ENCODE data around the gene IDH3B. TPM values are rescaled to one million over a fixed set of nuclear protein-coding genes. Genes with fewer than 3 reads are reported as not detected.

The IDH3B gene
- total and polyA plus RNA-seq, 2 of the 13 experiments (the other 11 are each of a cell fraction or from before 2014, with no cell fraction given), result 215 to 254 TPM

- TF ChIP-seq ZNF800 (CRISPR knock-in tag; IDR thresholded peaks at IDR 0.05) (peak; percentile 95), EEA1 (CRISPR knock-in tag; IDR thresholded peaks at IDR 0.05; ENCODE audit: borderline replicate concordance) (no peak), ZBTB7A (CRISPR knock-in tag; IDR thresholded peaks at IDR 0.05) (no peak), ZNF441 (CRISPR knock-in tag; IDR thresholded peaks at IDR 0.05; ENCODE audit: borderline replicate concordance) (no peak), FOXP1 (IDR thresholded peaks at IDR 0.05) (no peak), FOXP1 (CRISPR knock-in tag; IDR thresholded peaks at IDR 0.05) (no peak), ATF7 (IDR thresholded peaks at IDR 0.05) (no peak), ATF7 (CRISPR knock-in tag; IDR thresholded peaks at IDR 0.05) (no peak), PHF20 (CRISPR knock-in tag; IDR thresholded peaks at IDR 0.05) (no peak), DNMT1 (CRISPR knock-in tag; IDR thresholded peaks at IDR 0.05) (peak; percentile 65; the same call in 1 of the 2 replicates), RAD21 (CRISPR knock-in tag; IDR thresholded peaks at IDR 0.05) (no peak), ZFP1 (CRISPR knock-in tag; IDR thresholded peaks at IDR 0.05) (no peak), SAP130 (CRISPR knock-in tag; IDR thresholded peaks at IDR 0.05; ENCODE audit: low read depth) (peak; percentile 17; the same call in 1 of the 2 replicates), CEBPG (CRISPR knock-in tag; IDR thresholded peaks at IDR 0.05) (no peak), ZNF879 (CRISPR knock-in tag; IDR thresholded peaks at IDR 0.05) (no peak), HNRNPLL (IDR thresholded peaks at IDR 0.05; ENCODE audit: low read depth, low read length, poor library complexity, severe bottlenecking) (peak; percentile 56), ZNF746 (CRISPR knock-in tag; IDR thresholded peaks at IDR 0.05) (no peak)
- TF ChIP-seq, protein P1, sequence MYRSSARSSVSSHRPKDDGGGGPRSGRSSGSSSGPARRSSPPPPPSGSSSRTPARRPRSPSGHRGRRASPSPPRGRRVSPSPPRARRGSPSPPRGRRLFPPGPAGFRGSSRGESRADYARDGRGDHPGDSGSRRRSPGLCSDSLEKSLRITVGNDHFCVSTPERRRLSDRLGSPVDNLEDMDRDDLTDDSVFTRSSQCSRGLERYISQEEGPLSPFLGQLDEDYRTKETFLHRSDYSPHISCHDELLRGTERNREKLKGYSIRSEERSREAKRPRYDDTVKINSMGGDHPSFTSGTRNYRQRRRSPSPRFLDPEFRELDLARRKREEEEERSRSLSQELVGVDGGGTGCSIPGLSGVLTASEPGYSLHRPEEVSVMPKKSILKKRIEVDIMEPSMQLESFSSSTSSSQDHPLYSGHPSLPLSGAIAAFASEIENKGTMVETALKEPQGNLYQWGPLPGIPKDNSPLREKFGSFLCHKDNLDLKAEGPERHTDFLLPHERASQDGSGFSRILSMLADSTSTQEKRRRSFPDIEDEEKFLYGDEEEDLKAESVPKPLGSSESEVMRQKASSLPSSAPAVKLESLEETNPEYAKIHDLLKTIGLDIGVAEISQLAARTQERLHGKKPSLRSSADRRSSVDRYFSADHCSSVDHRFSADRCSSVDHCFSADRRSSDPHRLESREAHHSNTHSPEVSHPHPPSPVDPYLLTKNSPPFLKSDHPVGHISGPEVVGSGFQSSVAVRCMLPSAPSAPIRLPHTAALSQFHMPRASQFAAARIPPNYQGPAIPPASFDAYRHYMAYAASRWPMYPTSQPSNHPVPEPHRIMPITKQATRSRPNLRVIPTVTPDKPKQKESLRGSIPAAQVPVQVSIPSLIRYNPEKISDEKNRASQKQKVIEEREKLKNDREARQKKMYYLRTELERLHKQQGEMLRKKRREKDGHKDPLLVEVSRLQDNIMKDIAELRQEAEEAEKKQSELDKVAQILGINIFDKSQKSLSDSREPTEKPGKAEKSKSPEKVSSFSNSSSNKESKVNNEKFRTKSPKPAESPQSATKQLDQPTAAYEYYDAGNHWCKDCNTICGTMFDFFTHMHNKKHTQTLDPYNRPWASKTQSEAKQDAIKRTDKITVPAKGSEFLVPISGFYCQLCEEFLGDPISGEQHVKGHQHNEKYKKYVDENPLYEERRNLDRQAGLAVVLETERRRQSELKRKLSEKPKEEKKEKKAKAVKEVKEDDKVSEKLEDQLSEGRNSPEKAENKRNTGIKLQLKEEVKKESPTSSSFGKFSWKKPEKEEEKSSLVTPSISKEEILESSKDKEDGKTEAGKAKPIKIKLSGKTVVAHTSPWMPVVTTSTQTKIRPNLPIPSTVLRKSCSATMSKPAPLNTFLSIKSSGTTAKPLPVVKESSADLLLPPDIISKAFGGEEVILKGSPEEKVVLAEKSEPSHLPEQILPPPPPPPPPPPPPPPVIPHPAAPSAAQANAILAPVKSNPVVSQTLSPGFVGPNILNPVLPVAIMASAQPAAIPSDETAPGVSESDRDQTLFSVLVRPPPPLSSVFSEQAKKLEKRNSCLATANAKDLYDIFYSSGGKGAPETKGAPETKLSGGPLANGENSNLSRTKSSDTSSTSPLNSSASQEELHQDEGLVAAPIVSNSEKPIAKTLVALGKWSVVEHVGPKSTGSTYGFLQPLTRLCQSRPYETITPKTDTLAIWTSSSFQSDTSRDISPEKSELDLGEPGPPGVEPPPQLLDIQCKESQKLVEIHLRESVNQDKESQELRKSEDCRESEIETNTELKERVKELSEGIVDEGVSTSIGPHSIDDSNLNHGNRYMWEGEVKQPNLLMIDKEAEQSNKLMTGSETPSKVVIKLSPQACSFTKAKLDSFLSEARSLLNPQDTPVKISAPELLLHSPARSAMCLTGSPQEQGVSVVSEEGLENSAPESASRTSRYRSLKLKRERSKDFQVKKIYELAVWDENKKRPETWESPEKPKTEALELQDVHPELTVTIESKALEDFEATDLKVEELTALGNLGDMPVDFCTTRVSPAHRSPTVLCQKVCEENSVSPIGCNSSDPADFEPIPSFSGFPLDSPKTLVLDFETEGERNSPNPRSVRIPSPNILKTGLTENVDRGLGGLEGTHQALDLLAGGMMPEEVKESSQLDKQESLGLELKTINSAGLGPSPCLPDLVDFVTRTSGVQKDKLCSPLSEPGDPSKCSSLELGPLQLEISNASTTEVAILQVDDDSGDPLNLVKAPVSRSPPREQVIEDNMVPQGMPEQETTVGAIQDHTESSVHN (CRISPR knock-in tag; IDR thresholded peaks at IDR 0.05), result no peak
- TF ChIP-seq, protein P2, sequence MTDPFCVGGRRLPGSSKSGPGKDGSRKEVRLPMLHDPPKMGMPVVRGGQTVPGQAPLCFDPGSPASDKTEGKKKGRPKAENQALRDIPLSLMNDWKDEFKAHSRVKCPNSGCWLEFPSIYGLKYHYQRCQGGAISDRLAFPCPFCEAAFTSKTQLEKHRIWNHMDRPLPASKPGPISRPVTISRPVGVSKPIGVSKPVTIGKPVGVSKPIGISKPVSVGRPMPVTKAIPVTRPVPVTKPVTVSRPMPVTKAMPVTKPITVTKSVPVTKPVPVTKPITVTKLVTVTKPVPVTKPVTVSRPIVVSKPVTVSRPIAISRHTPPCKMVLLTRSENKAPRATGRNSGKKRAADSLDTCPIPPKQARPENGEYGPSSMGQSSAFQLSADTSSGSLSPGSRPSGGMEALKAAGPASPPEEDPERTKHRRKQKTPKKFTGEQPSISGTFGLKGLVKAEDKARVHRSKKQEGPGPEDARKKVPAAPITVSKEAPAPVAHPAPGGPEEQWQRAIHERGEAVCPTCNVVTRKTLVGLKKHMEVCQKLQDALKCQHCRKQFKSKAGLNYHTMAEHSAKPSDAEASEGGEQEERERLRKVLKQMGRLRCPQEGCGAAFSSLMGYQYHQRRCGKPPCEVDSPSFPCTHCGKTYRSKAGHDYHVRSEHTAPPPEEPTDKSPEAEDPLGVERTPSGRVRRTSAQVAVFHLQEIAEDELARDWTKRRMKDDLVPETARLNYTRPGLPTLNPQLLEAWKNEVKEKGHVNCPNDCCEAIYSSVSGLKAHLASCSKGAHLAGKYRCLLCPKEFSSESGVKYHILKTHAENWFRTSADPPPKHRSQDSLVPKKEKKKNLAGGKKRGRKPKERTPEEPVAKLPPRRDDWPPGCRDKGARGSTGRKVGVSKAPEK (CRISPR knock-in tag; IDR thresholded peaks at IDR 0.05; ENCODE audit: borderline replicate concordance), result no peak
These were observed 29.4 kb upstream of the IDH3B start (continued) for GRCh38 chr20:2693286-2694007.

All from HepG2 (cell line).